Activated naive CD8-positive, alpha-beta T cell (primary cell): ENCODE data around the gene STUB1.

Experiments used
- H3K27ac Mint-ChIP-seq: one replicate; pipeline ENCODE4 v1.8.0; 2021; ENCODE audit warnings: mixed read lengths
- H3K27me3 Mint-ChIP-seq: one replicate; pipeline ENCODE4 v1.8.0; 2021; ENCODE audit warnings: mixed read lengths
- H3K36me3 Mint-ChIP-seq: one replicate; pipeline ENCODE4 v1.8.0; 2021; ENCODE audit warnings: mixed read lengths
- H3K4me1 Mint-ChIP-seq: one replicate; pipeline ENCODE4 v1.8.0; 2021; ENCODE audit warnings: low read depth, mixed read lengths
- H3K4me3 Mint-ChIP-seq: one replicate; pipeline ENCODE4 v1.8.0; 2021; ENCODE audit warnings: mild to moderate bottlenecking, mixed read lengths
- H3K9me3 Mint-ChIP-seq: one replicate; pipeline ENCODE4 v1.8.0; 2021; ENCODE audit warnings: low read depth, mixed read lengths

The STUB1 gene

DNA sequence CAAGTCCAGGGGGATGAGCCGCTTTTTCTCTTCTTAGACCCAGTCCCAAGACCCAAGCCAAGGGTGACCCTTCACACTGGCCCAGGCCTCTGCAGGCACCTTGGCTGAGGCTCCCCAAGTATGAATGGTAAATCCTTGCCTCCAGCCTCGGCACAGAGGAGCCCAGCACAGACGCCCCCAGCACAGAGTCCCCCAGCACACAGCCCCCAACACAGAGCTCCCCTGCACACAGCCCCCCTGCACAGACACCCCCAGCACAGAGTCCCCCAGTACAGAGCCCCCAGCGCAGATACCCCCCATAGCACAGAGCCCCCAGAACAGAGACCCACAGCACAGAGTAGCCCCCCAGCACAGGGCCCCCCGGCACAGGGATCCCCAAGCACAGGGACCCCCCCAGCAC lies 39.6 kb upstream of the STUB1 start:
- Mint-ChIP-seq H3K27ac (no peak overlapping the region), H3K4me1 (peaks cover 19% of the 10 kb centered on the region), H3K9me3 (no peaks in the 10 kb centered on the region), H3K4me3 (peak overlapping the region; percentile 49), H3K36me3 (no peaks in the 10 kb centered on the region), H3K27me3 (no peaks in the 10 kb centered on the region)

DNA sequence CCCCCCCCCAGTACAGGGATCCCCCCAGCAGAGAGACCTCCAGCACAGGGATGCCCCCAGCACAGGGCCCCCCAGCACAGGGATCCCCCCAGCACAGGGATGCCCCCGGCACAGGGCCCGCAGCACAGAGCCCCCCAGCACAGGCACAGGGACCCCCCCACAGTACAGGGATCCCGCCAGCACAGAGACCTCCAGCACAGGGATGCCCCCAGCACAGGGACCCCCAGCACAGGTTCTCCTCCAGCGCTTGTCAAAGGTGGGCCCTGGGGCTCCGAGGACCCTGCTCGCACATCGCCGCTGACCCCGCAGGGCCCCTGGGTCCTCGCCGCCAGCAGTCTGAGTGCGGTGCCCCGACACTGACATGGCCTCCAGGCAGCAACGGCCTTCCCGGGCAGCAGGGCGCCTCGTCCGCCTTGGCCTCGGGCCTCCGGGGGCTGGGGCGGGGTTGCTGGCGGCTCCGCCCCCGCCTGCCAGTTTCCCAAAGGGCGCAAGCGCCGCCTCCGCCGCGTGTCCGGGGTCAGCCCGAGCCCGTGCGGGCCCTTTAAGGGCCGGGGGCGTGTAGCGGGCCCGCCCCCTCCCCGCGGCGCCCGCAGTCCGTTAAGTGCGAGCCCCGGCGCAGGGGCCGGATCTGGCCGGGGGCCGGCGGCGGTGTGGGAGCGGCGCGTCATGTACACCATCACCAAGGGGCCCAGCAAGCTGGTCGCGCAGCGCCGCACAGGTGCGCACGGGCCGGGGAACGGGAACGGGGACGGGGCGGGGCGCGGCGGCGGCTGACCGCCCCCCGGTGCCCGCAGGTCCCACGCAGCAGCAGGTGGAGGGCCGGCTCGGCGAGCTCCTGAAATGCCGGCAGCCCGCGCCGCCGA lies 38.7 kb upstream of the STUB1 start, which contains the start of gene MCRIP2:
TSS of gene MCRIP2 (plus strand) at position 503 of the 863 bp plus-strand sequence. CDS start at position 667, 164 bp downstream.
- Mint-ChIP-seq H3K27ac (peak within 1 kb of the TSS; percentile 16), H3K27me3 (no peaks in the 10 kb centered on the region), H3K36me3 (no peaks in the 10 kb centered on the region), H3K4me3 (peak within 1 kb of the TSS; percentile 78), H3K4me1 (peaks cover 17% of the 10 kb centered on the region), H3K9me3 (no peaks in the 10 kb centered on the region)

DNA sequence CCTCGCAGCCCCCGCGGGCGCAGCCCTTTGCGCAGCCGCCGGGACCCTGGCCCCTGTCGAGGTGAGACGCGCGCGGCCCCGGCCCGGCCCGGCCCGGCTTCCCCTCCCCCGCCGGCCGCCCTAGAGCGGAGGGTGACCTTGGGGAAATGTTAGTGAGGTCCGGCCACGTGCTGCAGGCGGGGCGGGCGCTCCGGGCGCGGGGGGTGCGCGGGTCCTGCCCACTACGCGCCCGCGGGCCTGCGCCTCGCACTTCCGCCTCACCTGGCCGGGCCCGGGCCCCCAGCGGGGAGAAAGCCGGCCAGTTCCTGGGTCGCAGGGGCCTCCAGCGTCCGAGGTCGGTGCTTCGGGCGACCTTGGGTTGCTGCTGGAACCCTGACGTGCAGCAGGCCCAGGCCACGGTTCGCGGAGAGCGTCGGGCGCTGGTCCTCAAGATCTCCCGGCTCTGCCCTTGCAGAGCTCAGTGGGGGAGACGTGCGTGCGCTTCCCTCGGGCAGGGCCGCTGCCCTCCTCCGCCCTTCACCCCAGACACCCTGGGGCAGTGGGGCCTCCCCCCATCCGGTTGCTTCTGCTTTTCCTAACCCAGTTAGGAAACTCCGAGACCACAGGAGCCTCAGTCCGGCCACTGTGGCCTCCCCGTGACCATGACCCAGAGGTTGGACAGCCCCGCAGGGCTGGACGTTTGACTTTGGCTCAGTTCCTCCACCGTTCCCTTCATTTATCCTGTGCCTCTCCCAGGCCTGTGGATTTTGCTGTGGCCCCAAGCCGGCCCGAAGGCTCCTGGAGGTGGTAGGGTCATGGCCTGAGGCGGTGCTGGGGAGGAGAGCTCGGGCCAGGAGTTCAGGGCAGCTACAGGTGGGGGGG lies 37.8 kb upstream of the STUB1 start:
- peak overlapping the region; percentile 16 for H3K27ac Mint-ChIP-seq
- H3K36me3 Mint-ChIP-seq = no peaks in the 10 kb centered on the region
- H3K4me1 Mint-ChIP-seq = peaks cover 15% of the 10 kb centered on the region
- H3K4me3 Mint-ChIP-seq = peak overlapping the region; percentile 78
- H3K9me3 Mint-ChIP-seq = no peaks in the 10 kb centered on the region
- H3K27me3 Mint-ChIP-seq = no peaks in the 10 kb centered on the region

DNA sequence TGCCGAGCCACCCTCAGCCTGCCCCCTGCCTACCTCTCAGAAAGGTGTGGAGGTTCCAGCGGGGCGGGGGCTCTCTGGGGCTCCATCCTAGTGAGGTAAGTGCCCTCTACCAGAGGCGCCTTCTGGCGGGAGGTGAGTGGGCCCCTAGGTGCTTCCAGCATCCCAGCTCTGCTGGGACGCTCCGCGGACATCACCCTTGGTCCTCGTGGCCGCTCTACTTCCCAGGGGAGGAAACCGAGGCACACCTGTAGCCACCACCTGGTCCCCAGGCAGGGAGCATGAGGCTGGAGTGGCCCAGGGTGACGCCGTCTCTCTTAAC lies 37.2 kb upstream of the STUB1 start:
- Mint-ChIP-seq H3K27me3 (no peaks in the 10 kb centered on the region), H3K9me3 (no peaks in the 10 kb centered on the region), H3K27ac (peak overlapping the region; percentile 16), H3K36me3 (no peaks in the 10 kb centered on the region), H3K4me1 (peaks cover 17% of the 10 kb centered on the region), H3K4me3 (peak overlapping the region; percentile 78)

DNA sequence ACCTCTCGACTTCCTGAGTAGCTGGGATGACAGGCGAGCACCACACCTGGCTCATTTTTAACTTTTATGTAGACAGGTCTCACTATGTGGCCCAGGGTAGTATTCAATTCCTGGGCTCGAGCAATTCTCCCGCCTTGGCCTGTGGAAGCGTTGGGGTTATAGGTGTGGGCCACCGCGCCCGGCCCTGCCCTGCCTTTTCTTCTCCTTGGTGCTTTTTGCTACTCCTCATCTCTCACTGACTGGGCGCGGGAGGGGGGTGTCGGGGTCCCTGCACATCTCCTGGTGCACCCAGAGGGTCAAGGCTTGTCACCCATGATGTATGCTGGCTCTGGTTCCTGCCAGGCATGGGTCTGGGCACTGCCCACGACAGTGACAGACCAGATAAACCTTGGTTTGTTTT lies 35.7 kb upstream of the STUB1 start:
- Mint-ChIP-seq H3K27ac (peak overlapping the region; percentile 61), H3K9me3 (no peaks in the 10 kb centered on the region), H3K4me1 (peaks cover 17% of the 10 kb centered on the region), H3K36me3 (no peaks in the 10 kb centered on the region), H3K4me3 (peak overlapping the region; percentile 77), H3K27me3 (no peaks in the 10 kb centered on the region)

DNA sequence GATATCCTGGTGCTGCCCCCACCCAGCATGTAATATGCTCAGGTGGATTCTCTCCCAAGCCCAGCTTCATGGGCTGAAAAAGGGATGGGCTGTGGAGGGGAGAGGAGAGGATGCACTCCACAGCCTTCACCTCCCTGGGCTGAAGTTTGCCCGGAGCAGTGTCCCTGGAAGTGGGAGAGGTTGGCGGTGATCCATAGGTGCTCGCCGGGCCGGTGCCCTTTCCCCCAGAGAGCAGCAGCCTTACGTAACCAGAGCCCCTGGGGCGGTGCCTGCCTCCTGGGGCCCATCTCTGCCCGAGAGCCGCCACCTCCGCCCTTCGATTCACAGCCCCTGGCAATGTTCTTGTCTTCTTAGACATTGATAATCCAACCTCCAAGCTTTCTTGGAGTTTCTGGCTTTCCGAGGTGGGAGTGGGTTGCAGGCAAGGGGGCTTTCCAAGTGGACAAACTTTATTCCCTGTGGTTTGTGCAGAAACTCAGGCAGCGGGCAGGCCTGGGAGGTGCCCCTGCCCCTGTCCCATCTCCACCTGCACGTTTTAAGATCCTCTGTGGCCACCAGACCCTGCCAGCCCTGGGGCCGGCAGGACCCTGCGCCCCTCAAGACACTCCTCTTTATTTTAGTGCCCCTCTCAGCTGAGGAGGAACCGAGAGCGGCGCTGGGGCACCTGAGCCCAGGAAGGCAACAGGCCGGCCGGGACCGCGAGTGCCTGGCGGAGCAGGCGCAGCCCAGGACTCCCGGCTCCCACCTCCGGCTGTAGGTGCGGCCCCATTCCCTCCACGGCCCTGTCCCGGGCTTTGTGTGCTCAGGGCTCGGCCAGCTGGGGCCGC lies 34.1 kb upstream of the STUB1 start:
- Mint-ChIP-seq H3K9me3 (no peaks in the 10 kb centered on the region), H3K27ac (no peak overlapping the region), H3K27me3 (no peaks in the 10 kb centered on the region), H3K4me3 (no peak overlapping the region), H3K36me3 (no peaks in the 10 kb centered on the region), H3K4me1 (peaks cover 17% of the 10 kb centered on the region)

DNA sequence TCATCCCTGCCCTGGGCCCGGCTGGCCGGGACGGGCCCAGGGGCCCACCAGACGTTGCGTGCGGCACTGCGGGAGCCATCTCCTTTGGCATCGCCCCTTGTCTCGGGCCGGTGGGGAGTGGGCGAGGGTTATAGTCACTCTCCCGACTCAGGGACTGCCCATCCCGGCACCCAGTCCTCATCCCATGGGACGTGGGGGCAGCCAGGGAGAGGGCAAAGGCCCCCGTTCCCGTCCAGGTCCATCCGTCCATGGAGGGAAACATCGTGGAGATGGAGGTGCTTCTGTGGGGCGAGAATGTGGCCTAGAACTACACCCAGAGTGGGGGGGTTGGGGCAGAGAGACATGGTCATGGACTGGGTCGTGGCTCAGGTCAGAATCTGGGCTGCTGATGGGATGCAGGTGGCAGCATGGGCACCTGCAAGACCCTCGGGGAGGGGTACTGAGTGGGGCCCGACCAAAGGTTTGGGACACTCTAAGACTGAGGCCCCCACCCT lies 33.5 kb upstream of the STUB1 start:
- no peaks in the 10 kb centered on the region for H3K9me3 Mint-ChIP-seq
- peaks cover 17% of the 10 kb centered on the region for H3K4me1 Mint-ChIP-seq
- no peaks in the 10 kb centered on the region for H3K36me3 Mint-ChIP-seq
- no peak overlapping the region for H3K4me3 Mint-ChIP-seq
- H3K27me3 Mint-ChIP-seq = no peaks in the 10 kb centered on the region
- H3K27ac Mint-ChIP-seq = no peak overlapping the region

DNA sequence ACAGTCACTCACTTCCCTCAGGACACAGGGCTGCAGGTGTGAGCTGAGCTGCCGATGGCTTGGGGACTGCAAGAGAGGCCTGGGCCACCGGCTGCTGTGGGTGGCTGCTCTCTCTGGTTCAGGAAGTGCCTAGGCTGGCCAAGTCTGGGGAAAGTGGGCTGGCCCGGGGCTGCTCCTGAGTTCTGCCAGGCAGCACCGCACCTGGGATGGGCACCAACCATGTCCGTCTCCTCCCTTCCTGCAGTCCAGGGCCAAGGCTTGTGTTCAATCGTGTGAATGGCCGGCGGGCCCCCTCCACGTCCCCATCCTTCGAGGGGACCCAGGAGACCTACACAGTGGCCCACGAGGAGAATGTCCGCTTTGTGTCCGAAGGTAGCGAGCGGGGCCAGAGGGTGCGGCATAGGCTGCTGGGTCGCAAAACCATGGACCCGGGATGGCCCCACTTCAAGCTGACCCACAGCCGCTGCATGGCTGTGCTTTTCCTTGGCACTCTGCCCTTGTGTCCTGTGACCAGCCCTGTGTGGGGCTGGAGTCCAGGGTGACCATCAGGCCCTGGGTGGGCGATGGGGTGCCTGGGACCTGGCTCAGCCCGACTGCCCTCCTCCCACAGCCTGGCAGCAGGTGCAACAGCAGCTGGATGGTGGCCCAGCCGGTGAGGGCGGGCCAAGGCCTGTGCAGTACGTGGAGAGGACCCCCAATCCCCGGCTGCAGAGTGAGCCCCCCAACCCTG lies 32.9 kb upstream of the STUB1 start:
- H3K27ac Mint-ChIP-seq = no peak overlapping the region
- no peaks in the 10 kb centered on the region for H3K27me3 Mint-ChIP-seq
- H3K4me1 Mint-ChIP-seq = peaks cover 17% of the 10 kb centered on the region
- no peak overlapping the region for H3K4me3 Mint-ChIP-seq
- no peaks in the 10 kb centered on the region for H3K9me3 Mint-ChIP-seq
- H3K36me3 Mint-ChIP-seq = no peaks in the 10 kb centered on the region

DNA sequence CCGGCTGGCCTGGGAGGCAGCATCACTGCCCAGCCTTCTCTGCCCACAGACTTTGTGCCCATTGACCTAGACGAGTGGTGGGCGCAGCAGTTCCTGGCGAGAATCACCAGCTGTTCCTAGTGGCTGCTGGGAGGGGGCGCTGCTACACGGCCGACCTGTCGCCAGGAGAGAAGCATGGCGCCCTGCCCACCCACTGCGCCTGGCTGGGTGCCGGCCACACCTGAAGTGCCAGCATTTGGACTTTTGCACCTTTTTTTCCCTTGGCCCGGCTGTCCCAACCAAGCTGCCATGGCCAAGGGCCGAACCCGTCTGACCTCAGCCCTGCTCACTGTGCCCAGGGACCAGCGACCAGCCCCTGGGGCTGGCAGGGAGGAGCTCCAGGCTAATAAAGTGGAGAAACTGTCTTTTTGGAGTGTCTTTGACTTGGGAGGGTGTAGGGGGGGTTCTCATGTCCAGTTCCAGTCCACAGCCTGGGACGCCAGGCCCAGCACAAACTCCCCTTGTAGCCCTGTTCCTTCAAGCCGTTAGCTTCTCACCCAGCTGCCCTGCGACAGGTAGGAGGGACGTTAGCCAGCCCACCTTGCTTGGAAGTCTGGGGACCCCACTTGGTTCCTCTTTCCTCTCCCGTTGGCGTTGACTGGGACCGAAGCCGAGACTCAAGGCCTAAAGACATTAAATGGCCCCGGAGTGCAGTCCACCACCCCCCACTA lies 32.0 kb upstream of the STUB1 start:
- no peaks in the 10 kb centered on the region for H3K36me3 Mint-ChIP-seq

DNA sequence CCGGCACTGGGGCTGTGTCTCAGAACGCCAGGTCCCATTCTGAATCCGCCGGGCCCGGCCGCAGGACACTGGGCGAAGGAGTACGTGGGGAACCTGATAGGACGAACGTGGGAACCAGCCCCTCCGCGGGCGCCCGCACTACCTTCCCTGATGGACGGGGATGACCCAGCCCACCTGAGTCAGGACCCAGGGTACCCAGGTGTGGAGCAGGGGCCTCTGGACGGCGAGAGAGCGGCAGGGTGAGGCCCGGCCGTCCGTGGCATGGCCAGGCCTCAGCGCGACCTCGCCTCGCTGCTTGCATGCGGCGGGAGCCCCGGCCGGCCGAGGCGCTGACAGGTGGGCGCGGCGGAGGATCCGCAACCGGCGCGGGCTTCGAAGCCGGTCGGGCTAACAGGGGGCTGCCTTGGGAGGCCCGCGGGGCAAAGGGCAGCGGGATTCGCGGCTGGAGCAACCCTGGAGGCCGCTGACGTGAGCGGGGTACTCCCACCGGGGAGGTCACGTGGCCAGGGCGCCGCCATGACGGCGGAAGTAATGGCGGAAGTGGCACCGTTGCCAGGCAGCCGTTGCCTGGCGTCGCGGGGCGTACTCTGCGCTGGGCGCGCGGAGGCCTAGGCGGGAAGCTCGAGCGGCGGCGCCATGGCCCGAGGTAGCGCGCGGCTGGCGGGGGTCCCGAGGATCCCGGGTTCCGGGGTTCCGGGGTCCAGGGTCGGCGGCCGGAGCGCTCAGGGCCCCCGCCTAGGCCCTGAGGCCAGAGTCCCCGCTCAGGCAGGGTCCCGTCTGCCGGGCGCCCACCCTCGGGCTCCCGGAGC lies 31.2 kb upstream of the STUB1 start, which contains the start of gene WDR90:
TSS of gene WDR90 (plus strand) at position 585 of the 809 bp plus-strand sequence. CDS start at position 637, 52 bp downstream.
- Mint-ChIP-seq H3K36me3 (no peaks in the 10 kb centered on the region), H3K27me3 (no peaks in the 10 kb centered on the region), H3K4me1 (peaks cover 12% of the 10 kb centered on the region), H3K27ac (peak within 1 kb of the TSS; percentile 81), H3K9me3 (no peaks in the 10 kb centered on the region), H3K4me3 (peak within 1 kb of the TSS; percentile 84)

More for the DNA sequence above, 32.0 kb upstream of the STUB1 start:
- H3K27ac Mint-ChIP-seq = peak overlapping the region; percentile 81
- H3K4me3 Mint-ChIP-seq = peak overlapping the region; percentile 84
- no peaks in the 10 kb centered on the region for H3K27me3 Mint-ChIP-seq
- H3K4me1 Mint-ChIP-seq = peaks cover 15% of the 10 kb centered on the region
- H3K9me3 Mint-ChIP-seq = no peaks in the 10 kb centered on the region

DNA sequence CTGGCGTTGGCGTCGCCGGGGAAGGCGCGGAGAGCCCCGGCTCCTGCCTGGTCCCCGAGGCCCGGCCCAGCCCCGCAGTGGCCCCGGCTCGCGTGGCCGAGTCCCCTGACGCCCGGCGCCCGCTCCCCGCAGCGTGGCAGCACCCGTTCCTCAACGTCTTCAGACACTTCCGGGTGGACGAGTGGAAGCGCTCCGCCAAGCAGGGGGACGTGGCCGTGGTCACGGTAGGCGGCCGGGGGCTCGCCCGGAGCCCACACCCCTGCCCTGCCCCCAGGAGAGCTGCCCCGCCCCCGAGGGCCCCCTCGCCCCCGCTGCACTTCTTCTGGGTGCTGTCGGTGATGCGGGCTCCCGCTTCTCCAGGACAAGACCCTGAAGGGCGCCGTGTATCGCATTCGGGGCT lies 30.6 kb upstream of the STUB1 start:
- H3K9me3 Mint-ChIP-seq = no peaks in the 10 kb centered on the region
- no peak overlapping the region for H3K27ac Mint-ChIP-seq
- H3K4me3 Mint-ChIP-seq = peak overlapping the region; percentile 74
- no peaks in the 10 kb centered on the region for H3K27me3 Mint-ChIP-seq
- no peaks in the 10 kb centered on the region for H3K36me3 Mint-ChIP-seq
- peaks cover 5% of the 10 kb centered on the region for H3K4me1 Mint-ChIP-seq

DNA sequence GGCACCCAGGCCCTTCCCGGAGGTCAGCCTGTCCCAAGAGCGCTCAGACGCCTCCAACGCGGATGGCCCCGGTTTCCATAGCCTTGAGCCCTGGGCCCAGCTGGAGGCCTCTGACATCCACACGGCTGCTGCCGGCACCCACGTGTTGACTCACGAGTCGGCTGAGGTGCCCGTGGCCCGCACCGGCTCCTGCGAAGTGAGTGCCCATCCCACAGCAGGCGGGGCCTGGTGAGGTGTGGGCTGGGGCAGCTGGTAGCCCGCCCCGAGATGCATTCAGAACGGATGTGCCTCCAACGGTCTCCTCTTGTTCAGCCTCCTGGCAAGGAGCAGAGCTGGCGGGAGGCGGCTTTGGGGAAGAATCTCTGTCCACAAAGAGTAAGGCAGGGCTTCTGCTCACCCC lies 28.4 kb upstream of the STUB1 start:
- H3K9me3 Mint-ChIP-seq = no peaks in the 10 kb centered on the region
- H3K27me3 Mint-ChIP-seq = no peaks in the 10 kb centered on the region
- peaks cover 2% of the 10 kb centered on the region for H3K4me1 Mint-ChIP-seq
- no peaks in the 10 kb centered on the region for H3K36me3 Mint-ChIP-seq
- H3K27ac Mint-ChIP-seq = no peak overlapping the region
- H3K4me3 Mint-ChIP-seq = no peak overlapping the region
